Effector memory CD8-positive, alpha-beta T cell (primary cell): ENCODE results near the gene ACTN4.
"Not testable (repeated sequence)": the region's sequence is repeated elsewhere in the genome, so short reads cannot be mapped to it uniquely, and the experiment has no call there.

Experiments
- ATAC-seq: fragments of 150-1000 bp; cut with Tn5 transposase; replicated peaks from 2 replicates; pipeline ENCODE4 v1.10.0; 2021; ENCODE audit warnings: mild to moderate bottlenecking, moderate library complexity
- DNase-seq, 3 experiments: peaks; one replicate each; pipeline ENCODE4 v3.0.0; 2021
- H3K27ac Mint-ChIP-seq, 2 donors: one replicate each; pipeline ENCODE4 v1.8.0; 2022; ENCODE audit warnings: mild to moderate bottlenecking in 2 of 2, mixed read lengths in 2 of 2, moderate library complexity in 2 of 2
- H3K27me3 Mint-ChIP-seq, 2 donors: one replicate each; pipeline ENCODE4 v1.8.0; 2022; ENCODE audit warnings: mixed read lengths in 2 of 2
- H3K36me3 Mint-ChIP-seq: one replicate; pipeline ENCODE4 v1.8.0; 2022; ENCODE audit warnings: mild to moderate bottlenecking, moderate library complexity, mixed read lengths; ENCODE audit not compliant: insufficient read depth
- H3K4me1 Mint-ChIP-seq, 2 donors: one replicate each; pipeline ENCODE4 v1.8.0; 2022; ENCODE audit warnings: low read depth in 2 of 2, mixed read lengths in 2 of 2
- H3K4me3 Mint-ChIP-seq, 2 donors: one replicate each; pipeline ENCODE4 v1.8.0; 2022; ENCODE audit warnings: mild to moderate bottlenecking in 2 of 2, mixed read lengths in 2 of 2, moderate library complexity in 2 of 2
- H3K9me3 Mint-ChIP-seq, 2 donors: one replicate each; pipeline ENCODE4 v1.8.0; 2022; ENCODE audit warnings: mixed read lengths in 2 of 2

Gene ACTN4

GRCh38 chr19:38759590-38760003 lies 112.1 kb downstream of the ACTN4 start:
- no peak for DNase-seq
- no peaks in the 10 kb centered on the region for H3K9me3 Mint-ChIP-seq
- ATAC-seq, result no peak
- H3K27ac Mint-ChIP-seq, result no peak overlapping the region
- H3K4me3 Mint-ChIP-seq, result no peak overlapping the region
- no peaks in the 10 kb centered on the region for H3K27me3 Mint-ChIP-seq
- H3K36me3 Mint-ChIP-seq, result no peaks in the 10 kb centered on the region
- peaks cover 0 to 9% of the 10 kb centered on the region in 2 donors for H3K4me1 Mint-ChIP-seq

GRCh38 chr19:38760805-38761517 lies 113.5 kb downstream of the ACTN4 start:
- H3K27ac Mint-ChIP-seq, result peak overlapping the region in 1 of 2 donors; percentile 16
- not testable (repeated sequence) for H3K36me3 Mint-ChIP-seq, ATAC-seq, DNase-seq, H3K4me3 Mint-ChIP-seq, H3K27me3 Mint-ChIP-seq, H3K9me3 Mint-ChIP-seq, H3K4me1 Mint-ChIP-seq

DNA sequence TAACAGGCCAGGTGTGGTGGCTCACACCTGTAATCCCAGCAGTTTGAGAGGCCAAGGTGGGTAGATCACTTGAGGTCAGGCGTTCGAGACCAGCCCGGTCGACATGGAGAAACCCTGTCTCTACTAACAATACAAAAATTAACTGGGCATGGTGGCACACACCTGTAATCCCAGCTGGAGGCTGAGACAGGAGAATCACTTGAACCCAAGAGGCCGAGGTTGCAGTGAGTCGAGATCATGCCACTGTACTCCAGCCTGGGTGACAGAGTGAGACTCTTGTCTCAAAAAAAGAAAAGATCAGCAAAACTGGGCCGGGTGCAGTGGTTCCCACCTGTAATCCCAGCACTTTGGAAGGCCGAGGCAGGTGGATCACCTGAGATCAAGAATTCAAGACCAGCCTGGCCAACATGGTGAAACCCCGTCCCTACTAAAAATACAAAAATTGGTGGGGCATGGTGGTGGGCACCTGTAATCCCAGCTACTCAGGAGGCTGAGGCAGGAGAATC lies 114.5 kb downstream of the ACTN4 start:
- H3K4me1 Mint-ChIP-seq, H3K9me3 Mint-ChIP-seq, H3K36me3 Mint-ChIP-seq, ATAC-seq, H3K4me3 Mint-ChIP-seq, DNase-seq, H3K27ac Mint-ChIP-seq, H3K27me3 Mint-ChIP-seq: not testable (repeated sequence)

DNA sequence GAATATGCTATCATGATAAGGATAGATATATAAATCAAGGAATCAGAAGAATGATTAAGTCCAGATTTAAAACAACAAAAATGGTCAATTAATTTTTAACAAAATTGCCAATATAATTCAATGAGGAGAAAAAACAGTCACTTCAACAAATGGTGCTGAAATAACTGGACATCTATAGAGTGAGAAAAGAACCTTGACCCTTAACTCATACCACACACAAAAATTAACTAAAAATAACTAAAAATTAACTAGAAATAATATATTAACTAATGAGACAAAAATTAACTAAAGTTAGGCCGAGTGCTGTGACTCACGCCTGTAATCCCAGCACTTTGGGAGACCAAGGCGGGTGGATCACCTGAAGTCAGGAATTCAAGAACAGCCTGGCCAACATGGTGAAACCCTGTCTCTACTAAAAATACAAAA lies 116.4 kb downstream of the ACTN4 start:
- no peaks in the 10 kb centered on the region for H3K9me3 Mint-ChIP-seq
- DNase-seq (no peak), ATAC-seq (no peak)
- no peak overlapping the region for H3K4me3 Mint-ChIP-seq
- H3K27ac Mint-ChIP-seq, result no peak overlapping the region
- peaks cover 4% of the 10 kb centered on the region for H3K36me3 Mint-ChIP-seq
- H3K27me3 Mint-ChIP-seq, result no peaks in the 10 kb centered on the region
- peaks cover 0 to 9% of the 10 kb centered on the region in 2 donors for H3K4me1 Mint-ChIP-seq

DNA sequence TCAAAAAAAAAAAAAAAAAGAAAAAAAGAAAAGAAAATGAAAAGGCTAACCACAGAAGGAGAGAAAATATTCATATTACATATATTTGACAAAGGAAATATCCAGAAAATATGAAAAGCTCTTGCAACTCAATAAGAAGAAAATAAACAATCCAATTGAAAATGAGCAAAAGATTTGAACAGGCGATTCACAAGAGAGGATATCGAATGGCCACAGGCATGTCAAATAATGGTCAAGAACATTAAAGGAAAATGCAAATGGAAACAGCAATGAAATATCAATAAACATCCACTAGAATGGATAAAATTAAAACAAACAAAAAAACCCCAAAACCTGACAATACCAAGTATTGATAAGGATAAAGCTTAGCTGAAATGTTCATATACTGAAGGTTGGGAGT lies 117.8 kb downstream of the ACTN4 start:
- DNase-seq (no peak), ATAC-seq (no peak)
- H3K27me3 Mint-ChIP-seq, result no peaks in the 10 kb centered on the region
- no peak overlapping the region for H3K27ac Mint-ChIP-seq
- H3K4me1 Mint-ChIP-seq, result peaks cover 7 to 13% of the 10 kb centered on the region in 2 donors
- H3K4me3 Mint-ChIP-seq, result no peak overlapping the region
- no peaks in the 10 kb centered on the region for H3K9me3 Mint-ChIP-seq
- H3K36me3 Mint-ChIP-seq, result peaks cover 4% of the 10 kb centered on the region

DNA sequence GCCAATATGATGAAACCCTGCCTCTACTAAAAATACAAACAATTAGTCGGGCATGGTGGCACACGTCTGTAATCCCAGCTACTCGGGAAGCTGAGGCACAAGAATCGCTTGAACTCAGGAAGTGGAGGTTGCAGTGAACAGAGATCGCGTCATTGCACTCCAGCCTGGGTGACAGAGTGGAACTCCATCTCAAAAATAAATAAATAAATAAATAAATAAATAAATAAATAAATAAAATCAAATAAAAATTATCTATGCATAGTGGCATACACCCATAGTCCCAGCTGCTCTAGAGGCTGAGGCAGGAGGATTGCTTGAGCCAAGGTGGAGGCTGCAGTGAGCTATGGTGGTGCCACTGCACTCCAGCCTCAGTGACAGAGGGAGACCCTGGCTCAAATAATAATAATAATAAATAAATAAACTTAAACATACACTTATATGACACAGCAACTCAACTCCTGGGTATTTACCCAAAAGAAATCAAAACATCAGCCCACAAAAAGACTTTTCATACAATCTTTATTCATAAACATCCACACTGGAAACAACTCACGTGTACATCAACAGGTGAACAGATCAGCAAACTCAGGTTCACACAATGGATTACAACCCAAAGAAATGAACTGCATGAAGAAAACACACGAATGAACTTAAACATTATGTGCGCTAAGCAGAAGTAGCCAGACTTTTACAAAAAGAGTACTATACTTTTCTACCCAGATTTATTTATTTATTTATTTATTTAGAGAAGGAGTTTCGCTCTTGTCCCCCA lies 119.0 kb downstream of the ACTN4 start:
- no peak overlapping the region for H3K27ac Mint-ChIP-seq
- H3K4me1 Mint-ChIP-seq, result peaks cover 7 to 8% of the 10 kb centered on the region in 2 donors
- no peaks in the 10 kb centered on the region for H3K27me3 Mint-ChIP-seq
- no peaks in the 10 kb centered on the region for H3K9me3 Mint-ChIP-seq
- H3K36me3 Mint-ChIP-seq, result peaks cover 4% of the 10 kb centered on the region
- DNase-seq, result no peak
- no peak for ATAC-seq
- H3K4me3 Mint-ChIP-seq, result no peak overlapping the region

- Mint-ChIP-seq H3K27ac (peak overlapping the region; percentile 79 to 93), H3K4me3 (peak overlapping the region; percentile 61 to 70), H3K4me1 (peaks cover 5 to 7% of the 10 kb centered on the region in 2 donors), H3K9me3 (no peaks in the 10 kb centered on the region), H3K27me3 (no peaks in the 10 kb centered on the region), H3K36me3 (peaks cover 4% of the 10 kb centered on the region)
- peak; percentile 87 to 97 (median 97) for DNase-seq
- peak; percentile 86 for ATAC-seq
Observed at GRCh38 chr19:38769635-38770211, 122.3 kb downstream of the ACTN4 start.

GRCh38 chr19:38770228-38770948 lies 122.9 kb downstream of the ACTN4 start:
- DNase-seq, H3K27ac Mint-ChIP-seq, H3K27me3 Mint-ChIP-seq, H3K9me3 Mint-ChIP-seq, H3K36me3 Mint-ChIP-seq, H3K4me1 Mint-ChIP-seq: not testable (repeated sequence)
- ATAC-seq, result peak; percentile 22
- H3K4me3 Mint-ChIP-seq, result peak overlapping the region; percentile 61 to 70

DNA sequence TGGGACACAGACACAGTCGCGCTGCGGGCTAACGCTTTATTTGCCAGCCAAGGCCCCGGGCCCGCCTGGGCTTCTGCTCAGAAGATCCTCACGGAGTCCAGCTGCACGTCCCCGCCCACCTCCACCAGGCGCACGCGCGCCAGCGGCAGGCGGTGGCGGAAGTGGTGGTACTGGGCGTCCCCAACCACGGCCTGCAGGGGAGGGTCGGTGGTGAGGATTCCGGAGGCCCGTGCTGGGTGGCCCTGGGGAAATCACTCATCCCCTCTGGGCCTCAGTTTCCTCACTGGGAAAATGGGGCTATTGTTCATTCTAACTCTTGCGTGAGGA lies 123.5 kb downstream of the ACTN4 start:
- not testable (repeated sequence) for H3K27ac Mint-ChIP-seq, H3K9me3 Mint-ChIP-seq, H3K4me3 Mint-ChIP-seq, DNase-seq, H3K4me1 Mint-ChIP-seq, H3K36me3 Mint-ChIP-seq, H3K27me3 Mint-ChIP-seq
- ATAC-seq, result peak; percentile 73

DNA sequence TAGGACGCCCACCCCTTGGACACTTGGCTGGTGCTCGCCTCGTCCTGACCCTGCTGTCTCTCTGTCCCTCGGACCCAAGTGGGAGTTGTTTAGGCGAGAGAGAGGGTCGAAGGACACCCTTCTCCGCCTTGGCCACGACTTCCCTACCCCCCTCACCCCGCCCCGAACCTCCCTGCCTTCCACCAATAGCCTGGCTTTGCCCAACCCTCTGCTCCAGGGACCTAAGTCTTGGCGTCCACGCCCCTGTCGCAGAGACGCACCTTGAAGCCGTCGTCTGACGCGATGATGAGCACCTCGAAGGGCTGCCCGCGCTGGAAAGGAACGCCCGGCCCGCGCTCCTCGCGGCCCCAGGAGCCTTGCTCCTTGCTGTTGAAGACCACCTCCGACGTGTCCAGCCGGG lies 124.1 kb downstream of the ACTN4 start:
- H3K9me3 Mint-ChIP-seq, H3K36me3 Mint-ChIP-seq, H3K27ac Mint-ChIP-seq, ATAC-seq, H3K27me3 Mint-ChIP-seq, H3K4me3 Mint-ChIP-seq, H3K4me1 Mint-ChIP-seq, DNase-seq: not testable (repeated sequence)

DNA sequence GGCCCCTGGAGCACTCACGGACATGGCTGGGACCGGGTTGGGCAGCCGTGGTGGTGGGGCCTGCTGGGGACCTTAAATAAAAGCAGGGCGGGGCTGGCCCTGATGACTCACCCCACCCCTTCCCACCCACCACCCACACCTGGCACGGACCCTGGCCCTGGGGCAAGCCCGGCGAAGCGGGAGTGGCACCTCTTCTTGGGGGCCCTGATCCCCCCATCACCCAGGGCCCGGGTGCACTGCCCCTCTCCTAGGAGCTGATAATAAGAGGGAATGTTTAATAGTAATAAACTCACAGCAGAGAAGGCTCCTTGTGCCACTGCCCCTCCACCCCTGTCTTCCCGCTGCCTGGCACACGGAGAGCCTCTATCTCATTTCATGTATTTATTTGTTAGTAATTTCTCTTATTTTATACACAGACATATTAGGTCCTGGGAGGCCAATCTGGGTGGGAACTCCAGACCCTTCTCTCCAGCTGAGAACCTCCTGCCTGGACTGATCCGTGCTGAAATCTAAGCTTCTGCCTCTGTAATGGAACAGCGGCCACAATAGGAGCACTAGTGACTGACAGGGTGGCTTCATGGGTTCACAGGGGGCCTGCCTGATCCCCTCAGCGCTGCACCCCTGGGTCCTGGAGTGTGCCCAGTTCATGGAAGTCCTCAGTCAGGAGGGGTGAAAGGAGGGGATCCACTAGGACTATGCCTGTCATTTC lies 126.2 kb downstream of the ACTN4 start, which contains the start of gene LGALS7:
TSS of gene LGALS7 (minus strand) at position 49 of the 709 bp plus-strand sequence. CDS start at position 24, 25 bp downstream.
- Mint-ChIP-seq H3K4me3 (no peak within 1 kb of the TSS), H3K9me3 (no peaks in the 10 kb centered on the region), H3K27me3 (peaks cover 2 to 3% of the 10 kb centered on the region in 2 donors), H3K27ac (no peak within 1 kb of the TSS), H3K36me3 (no peaks in the 10 kb centered on the region), H3K4me1 (peaks cover 5 to 7% of the 10 kb centered on the region in 2 donors)
- ATAC-seq (no peak), DNase-seq (no peak)

- no peak overlapping the region for H3K4me3 Mint-ChIP-seq
Observed at GRCh38 chr19:38774181-38774950, 126.9 kb downstream of the ACTN4 start.

More at GRCh38 chr19:38774181-38774950, 126.9 kb downstream of the ACTN4 start:
- no peaks in the 10 kb centered on the region for H3K9me3 Mint-ChIP-seq
- DNase-seq (no peak), ATAC-seq (no peak)
- H3K27me3 Mint-ChIP-seq, result peaks cover 6 to 9% of the 10 kb centered on the region in 2 donors
- H3K36me3 Mint-ChIP-seq, result no peaks in the 10 kb centered on the region
- H3K27ac Mint-ChIP-seq, result no peak overlapping the region
- peaks cover 3% of the 10 kb centered on the region in 2 donors for H3K4me1 Mint-ChIP-seq
